Gastroesophageal sphincter (tissue), 4 donors: ENCODE measurements around the gene HAUS2. TPM values are rescaled to one million over a fixed set of nuclear protein-coding genes. Genes with fewer than 3 reads are reported as not detected.
"Not testable (repeated sequence)": the region's sequence is repeated elsewhere in the genome, so short reads cannot be mapped to it uniquely, and the experiment has no call there.

Experiments
- ATAC-seq: fragments of 150-250 bp; one replicate; pipeline ENCODE4 v1.9.1; 2016; ENCODE audit warnings: mild to moderate bottlenecking, moderate library complexity
- H3K27ac ChIP-seq, 4 donors: fragments of 200-600 bp; sonication (generic) in 3 of 4; 1 replicate in 3 of 4; 2 replicates in 1 of 4; pipeline ENCODE4 v1.5.1; 2016 to 2019
- H3K27me3 ChIP-seq: fragments of 200-600 bp; sonication (generic); one replicate; pipeline ENCODE4 v1.5.1; 2019
- H3K36me3 ChIP-seq, 2 donors: fragments of 200-600 bp; sonication (generic); one replicate each; pipeline ENCODE4 v1.5.1; 2019; ENCODE audit warnings: control low read depth in 1 of 2
- H3K4me1 ChIP-seq, 3 donors: fragments of 200-600 bp; sonication (generic); 1 replicate in 2 of 3; 2 replicates in 1 of 3; pipeline ENCODE4 v1.5.1; 2016 to 2019; ENCODE audit warnings: control low read depth in 2 of 3
- H3K4me3 ChIP-seq, 2 donors: fragments of 200-600 bp; sonication (generic); one replicate each; pipeline ENCODE4 v1.5.1; 2019; ENCODE audit warnings: mild to moderate bottlenecking in 1 of 2, moderate library complexity in 1 of 2
- H3K9me3 ChIP-seq, 3 donors: fragments of 200-600 bp; sonication (generic); one replicate each; pipeline ENCODE4 v1.5.1; 2017 to 2019; ENCODE audit warnings: control low read depth in 2 of 3
- CTCF ChIP-seq, 4 experiments: fragments of 200-600 bp in 2 of 4; fragments of 450-650 bp in 2 of 4; sonication (generic) in 1 of 4; IDR thresholded peaks; one replicate each; pipeline ENCODE4 v1.5.1; 2017 to 2019; ENCODE audit warnings: antibody characterized with exemption in 4 of 4, mild to moderate bottlenecking in 2 of 4, moderate library complexity in 2 of 4
- EP300 ChIP-seq: sonication (generic); formaldehyde crosslinking; IDR thresholded peaks from one replicate; pipeline ENCODE4 v1.6.1; 2017; ENCODE audit warnings: antibody characterized with exemption, mild to moderate bottlenecking
- POLR2A ChIP-seq, 2 donors: fragments of 450-650 bp; IDR thresholded peaks; one replicate each; pipeline ENCODE4 v1.6.1; 2017; ENCODE audit warnings: antibody characterized with exemption in 2 of 2, mild to moderate bottlenecking in 2 of 2, moderate library complexity in 1 of 2
- POLR2AphosphoS5 ChIP-seq: sonication (generic); formaldehyde crosslinking; IDR thresholded peaks from one replicate; pipeline ENCODE4 v1.6.1; 2017; ENCODE audit warnings: antibody characterized with exemption
- WGBS, 2 donors: methylation state at CpG; one replicate each; pipeline ENCODE4 v1.1.5; 2018; ENCODE audit warnings: low coverage in 1 of 2; 5-methylcytosine and 5-hydroxymethylcytosine counted together
- total RNA-seq, 4 donors: library from RNA; depleted of rRNA; stranded (reverse); fragments of >200 nt; gene quantifications; one replicate each; pipeline ENCODE4 v1.1.0, GENCODE V29; 2016

Gene HAUS2
- total RNA-seq, 4 donors from 2014 or later, result 15.3 to 42.2 (median 32.3) TPM

GRCh38 chr15:42549032-42549491 is 424 bp downstream of the HAUS2 start:
- H3K4me1 ChIP-seq, result peaks cover 2 to 45% (median 8%) of the 10 kb centered on the region in 3 donors
- H3K36me3 ChIP-seq, result peaks cover 0 to 20% of the 10 kb centered on the region in 2 donors
- peak overlapping the region; percentile 83 to 93 (median 90) for H3K27ac ChIP-seq
- H3K9me3 ChIP-seq, result no peaks in the 10 kb centered on the region
- ATAC-seq, result peak; percentile 52
- H3K27me3 ChIP-seq, result no peaks in the 10 kb centered on the region
- 1 to 6% methylated on average over 6 to 15 of the region's 15 CpGs for WGBS, 2 donors
- TF ChIP-seq EP300 (no peak), CTCF (IDR thresholded peaks at IDR 0.05) (peak in 1 of 4 experiments; percentile 3), POLR2A (IDR thresholded peaks at IDR 0.05) (no peak)
- H3K4me3 ChIP-seq, result peak overlapping the region; percentile 57 to 76

GRCh38 chr15:42549741-42550392 is 1.2 kb downstream of the HAUS2 start:
- Histone ChIP-seq H3K36me3 (peaks cover 0 to 12% of the 10 kb centered on the region in 2 donors), H3K9me3 (no peaks in the 10 kb centered on the region), H3K27me3 (no peaks in the 10 kb centered on the region), H3K27ac (peak overlapping the region in 2 of 4 donors; percentile 91 to 93), H3K4me1 (peaks cover 2 to 45% (median 8%) of the 10 kb centered on the region in 3 donors), H3K4me3 (peak overlapping the region; percentile 57 to 76)
- ATAC-seq, result no peak
- 65 to 66% methylated on average over 3 to 12 of the region's 12 CpGs for WGBS, 2 donors
- TF ChIP-seq POLR2AphosphoS5 (no peak), EP300 (no peak), CTCF (IDR thresholded peaks at IDR 0.05) (no peak)

DNA sequence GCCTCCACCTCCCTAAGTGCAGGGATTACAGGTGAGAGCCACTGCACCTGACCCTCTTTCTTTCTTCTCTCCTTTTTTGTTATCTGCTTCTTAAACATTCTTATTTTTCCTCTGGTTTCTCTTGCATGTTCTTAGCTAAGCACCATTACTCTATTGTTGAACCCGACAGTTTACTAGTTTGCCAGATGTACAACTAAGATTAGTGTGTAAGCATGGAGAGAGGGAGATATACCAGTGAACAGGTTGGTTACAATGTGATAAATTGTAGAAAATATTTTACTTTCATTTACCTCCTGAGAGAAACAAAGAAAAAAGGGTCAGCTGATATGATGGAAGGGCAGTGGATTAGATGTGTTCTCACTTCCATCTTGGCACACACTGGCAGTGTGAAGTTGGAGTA is 4.9 kb downstream of the HAUS2 start:
- Histone ChIP-seq H3K4me3 (no peak overlapping the region), H3K36me3 (peaks cover 0 to 6% of the 10 kb centered on the region in 2 donors), H3K4me1 (peaks cover 0 to 18% (median 0%) of the 10 kb centered on the region in 3 donors), H3K27ac (no peak overlapping the region), H3K9me3 (no peaks in the 10 kb centered on the region), H3K27me3 (no peaks in the 10 kb centered on the region)
- no peak for TF ChIP-seq CTCF (IDR thresholded peaks at IDR 0.05)
- no peak for TF ChIP-seq EP300
- WGBS, 2 donors, result 86% methylated on average over 1 of the region's 1 CpG; no CpG with 5 or more reads in 1 of the 2 donors
- no peak for ATAC-seq

DNA sequence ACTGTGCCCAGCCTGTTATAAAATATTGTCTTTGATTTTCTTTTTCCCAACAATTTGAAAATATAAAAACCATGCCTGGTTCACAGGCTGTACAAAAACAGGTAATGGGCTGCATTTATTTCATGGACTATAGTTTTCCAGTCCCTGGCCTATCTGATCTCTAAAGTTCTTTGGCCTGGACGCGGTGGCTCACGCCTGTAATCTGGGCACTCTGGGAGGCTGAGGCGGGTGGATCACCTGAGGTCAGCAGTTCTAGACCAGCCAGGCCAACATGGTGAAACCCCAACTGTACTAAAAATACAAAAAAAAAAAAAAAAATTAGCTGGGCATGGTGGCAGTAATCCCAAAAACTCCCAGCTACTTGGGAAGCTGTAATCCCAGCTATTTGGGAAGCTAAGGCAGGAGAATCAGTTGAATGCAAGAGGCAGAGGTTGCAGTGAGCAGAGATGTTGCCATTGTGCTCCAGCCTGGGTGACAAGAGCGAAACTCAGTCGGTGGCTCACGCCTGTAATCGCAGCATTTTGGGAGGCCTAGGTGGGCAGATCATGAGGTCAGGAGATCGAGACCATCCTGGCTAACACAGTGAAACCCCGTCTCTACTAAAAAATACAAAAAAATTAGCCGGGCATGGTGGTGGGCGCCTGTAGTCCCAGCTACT is 8.0 kb downstream of the HAUS2 start:
- ATAC-seq, result peak; percentile 72
- 86 to 100% methylated on average over 2 to 6 of the region's 12 CpGs for WGBS, 2 donors

GRCh38 chr15:42558739-42559138 is 10.1 kb downstream of the HAUS2 start:
- no peaks in the 10 kb centered on the region for H3K4me1 ChIP-seq
- no peaks in the 10 kb centered on the region for H3K27me3 ChIP-seq
- no peaks in the 10 kb centered on the region for H3K9me3 ChIP-seq
- WGBS, 2 donors, result 82 to 97% methylated on average over 3 of the region's 3 CpGs
- ATAC-seq, result no peak
- H3K36me3 ChIP-seq, result peaks cover 0 to 58% of the 10 kb centered on the region in 2 donors
- H3K27ac ChIP-seq, result no peak overlapping the region
- TF ChIP-seq EP300 (no peak), POLR2AphosphoS5 (no peak), POLR2A (IDR thresholded peaks at IDR 0.05) (no peak), CTCF (IDR thresholded peaks at IDR 0.05) (no peak)
- H3K4me3 ChIP-seq, result no peak overlapping the region

More for the DNA sequence above, 8.0 kb downstream of the HAUS2 start:
- not testable (repeated sequence) for H3K4me1 ChIP-seq, H3K27ac ChIP-seq, H3K4me3 ChIP-seq, H3K27me3 ChIP-seq, H3K9me3 ChIP-seq
- peaks cover 0 to 37% of the 10 kb centered on the region in 2 donors for H3K36me3 ChIP-seq
